ENCODE measurements around the gene C14orf39. TPM values are rescaled to one million over a fixed set of nuclear protein-coding genes. Genes with fewer than 3 reads are reported as not detected.

Gene C14orf39
- not detected in 2 replicates for polyA plus RNA-seq

GRCh38 chr14:60485598-60486251 is at the start of gene C14orf39:
TSS of gene C14orf39 (minus strand) at chr14:60486063. CDS start at chr14:60485078, 985 bp downstream.

GRCh38 chr14:60508707-60509437 is 23.0 kb upstream of the C14orf39 start, which contains the start of gene SIX6:
TSS of gene SIX6 (plus strand) at chr14:60509146. CDS start at chr14:60509399, 253 bp downstream.

Other genes starting within 250 kb of the C14orf39 start
- gene PPM1A, start 236.8 kb downstream of the C14orf39 start, polyA plus RNA-seq: 54.7 and 84.6 TPM in 2 replicates
- not detected in 2 replicates for gene SIX6, start 23.1 kb upstream of the C14orf39 start, polyA plus RNA-seq
- not detected in 2 replicates for gene SIX1, start 163.4 kb upstream of the C14orf39 start, polyA plus RNA-seq
- 0.12 and 1.6 TPM in 2 replicates for gene SIX4, start 238.3 kb upstream of the C14orf39 start, polyA plus RNA-seq
- gene MNAT1, start 248.7 kb upstream of the C14orf39 start, polyA plus RNA-seq: 43.1 and 70.4 TPM in 2 replicates

Measured in Purkinje cell (primary cell).